ENCODE results near the gene GTPBP2. TPM values are rescaled to one million over a fixed set of nuclear protein-coding genes. Genes with fewer than 3 reads are reported as not detected.

GTPBP2 gene
- total and polyA plus RNA-seq, 10 of the 15 experiments (the other 5 are each of a cell fraction or from before 2014, with no cell fraction given): 5.9 to 63.4 (median 39.8) TPM

- TF ChIP-seq KDM1A (IDR thresholded peaks at IDR 0.05; ENCODE audit: borderline replicate concordance) (no peak), SIX5 (IDR thresholded peaks at IDR 0.05; ENCODE audit: low read depth, low read length, severe bottlenecking) (no peak), MYC (IDR thresholded peaks at IDR 0.05; ENCODE audit: insufficient read depth, insufficient read length, insufficient replicate concordance, low read length, severe bottlenecking) (peak; percentile 78), POLR2AphosphoS2 (IDR thresholded peaks at IDR 0.05; ENCODE audit: low read depth, low read length) (peak; percentile 96), MLLT1 (IDR thresholded peaks at IDR 0.05) (peak; percentile 61; the same call in 1 of the 2 replicates), CHD2 (IDR thresholded peaks at IDR 0.05; ENCODE audit: borderline replicate concordance, low read depth, low read length) (peak; percentile 25; the same call in 1 of the 2 replicates), EGR1 (IDR thresholded peaks at IDR 0.05; ENCODE audit: borderline replicate concordance in 1 of 2, low read depth in 2 of 2, low read length in 2 of 2) (peak in 1 of 2 experiments; percentile 76; a peak in 1 of 3 replicates), FOS (IDR thresholded peaks at IDR 0.05; ENCODE audit: borderline replicate concordance, extremely low read depth, insufficient read length) (no peak), CHD1 (IDR thresholded peaks at IDR 0.05; ENCODE audit: low read depth, low read length) (no peak), MAX (IDR thresholded peaks at IDR 0.05; ENCODE audit: low read depth, low read length) (peak; percentile 74), CBX5 (IDR thresholded peaks at IDR 0.05; ENCODE audit: low read depth) (no peak), MTA2 (IDR thresholded peaks at IDR 0.05; ENCODE audit: low read depth) (no peak), NBN (IDR thresholded peaks at IDR 0.05) (no peak; the same call in 1 of the 2 replicates), IRF4 (IDR thresholded peaks at IDR 0.05; ENCODE audit: low read depth, low read length) (no peak), IRF3 (IDR thresholded peaks at IDR 0.05) (no peak), ZNF207 (IDR thresholded peaks at IDR 0.05; ENCODE audit: borderline replicate concordance) (0 out of 2 replicates have a peak, but pooled peaks have one; percentile 51), NRF1 (conservative IDR thresholded peaks at IDR 0.05; ENCODE audit: low read depth, low read length) (peak; percentile 98), HDAC2 (IDR thresholded peaks at IDR 0.05) (no peak), EZH2 (IDR thresholded peaks at IDR 0.05; ENCODE audit: borderline replicate concordance, control insufficient read depth, low read depth, low read length) (no peak), BCL11A (IDR thresholded peaks at IDR 0.05; ENCODE audit: low read depth, low read length) (no peak), NR2C1 (IDR thresholded peaks at IDR 0.05) (no peak), BHLHE40 (IDR thresholded peaks at IDR 0.05; ENCODE audit: borderline replicate concordance in 1 of 2, low read depth in 2 of 2, low read length in 1 of 2) (peak; percentile 67 to 93), ZNF217 (IDR thresholded peaks at IDR 0.05) (no peak), NFYA (IDR thresholded peaks at IDR 0.05; ENCODE audit: borderline replicate concordance, low read depth, low read length) (no peak), ZSCAN29 (IDR thresholded peaks at IDR 0.05) (no peak), ATF7 (IDR thresholded peaks at IDR 0.05; ENCODE audit: low read depth) (no peak), PKNOX1 (IDR thresholded peaks at IDR 0.05) (no peak), EP300 (IDR thresholded peaks at IDR 0.05; ENCODE audit: borderline replicate concordance in 1 of 2, control insufficient read depth in 1 of 2, low read depth in 2 of 2, low read length in 2 of 2) (no peak)
Observed at GRCh38 chr6:43575772-43576551, 53.1 kb downstream of the GTPBP2 start, which contains the start of the genes POLH and XPO5 (continued).

Measured in GM12878 (cell line).